Neuron (in vitro differentiated cells): ENCODE measurements around the gene TOX3.

Experiments used
- H2AFZ ChIP-seq: one replicate; pipeline ENCODE4 v1.6.1; 2013; ENCODE audit warnings: low read depth, mild to moderate bottlenecking, inconsistent platforms, low read length, moderate library complexity
- H3K27me3 ChIP-seq: one replicate; pipeline ENCODE4 v1.6.1; 2013; ENCODE audit warnings: low read length; ENCODE audit not compliant: insufficient read depth
- H3K36me3 ChIP-seq: one replicate; pipeline ENCODE4 v1.6.1; 2013; ENCODE audit warnings: low read length; ENCODE audit not compliant: insufficient read depth
- H3K4me1 ChIP-seq: one replicate; pipeline ENCODE4 v1.6.1; 2013; ENCODE audit warnings: low read length; ENCODE audit not compliant: insufficient read depth
- H3K4me3 ChIP-seq: 2 replicates; pipeline ENCODE4 v1.5.1; 2013; ENCODE audit warnings: mild to moderate bottlenecking, low read length, moderate library complexity
- H3K9me3 ChIP-seq: one replicate; pipeline ENCODE4 v1.6.1; 2013; ENCODE audit warnings: low read length

The TOX3 gene

DNA sequence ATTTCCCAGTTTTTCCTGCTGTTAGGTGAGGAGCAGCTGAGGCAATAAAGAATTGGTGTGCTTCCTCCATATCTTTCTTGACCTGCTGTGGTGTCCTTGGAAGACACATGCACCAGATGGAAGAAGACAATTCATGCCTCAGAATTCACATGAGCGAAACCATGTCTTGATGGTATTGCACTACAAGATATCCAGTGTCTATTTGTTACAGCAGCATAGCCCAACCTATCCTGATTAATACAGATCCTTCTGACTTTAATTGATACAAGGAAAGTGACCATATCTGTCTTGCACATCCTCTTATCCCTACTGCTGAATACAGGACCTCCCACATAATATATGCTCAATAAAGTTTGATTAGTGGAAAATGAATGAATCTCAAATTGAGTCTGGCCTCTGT lies 9.1 kb upstream of the TOX3 start:
- Histone ChIP-seq H3K4me1 (peaks cover 29% of the 10 kb centered on the region), H3K36me3 (no peaks in the 10 kb centered on the region), H3K27me3 (no peaks in the 10 kb centered on the region), H3K9me3 (no peaks in the 10 kb centered on the region), H2AFZ (no peak overlapping the region), H3K4me3 (no peak overlapping the region)

DNA sequence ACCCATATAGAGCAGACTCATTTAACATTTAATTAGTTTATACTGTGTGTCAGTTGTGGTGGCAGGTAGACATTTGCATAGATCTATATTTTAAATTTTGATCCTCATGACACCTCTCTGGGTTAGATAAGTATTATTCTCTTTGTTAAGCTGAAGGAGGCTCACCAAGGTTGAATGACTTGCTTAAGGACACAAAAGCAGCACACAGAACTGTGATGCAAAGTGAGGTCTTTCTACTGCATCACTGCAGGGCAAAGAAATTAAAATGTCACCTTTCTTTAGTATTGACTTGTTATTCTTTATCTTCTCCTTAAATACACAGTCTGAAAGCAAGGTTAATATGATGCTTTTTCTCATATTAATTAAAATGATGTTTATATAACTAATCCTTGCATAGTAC lies 8.6 kb upstream of the TOX3 start:
- H3K9me3 ChIP-seq = no peaks in the 10 kb centered on the region
- no peak overlapping the region for H2AFZ ChIP-seq
- no peak overlapping the region for H3K4me3 ChIP-seq
- H3K4me1 ChIP-seq = peaks cover 30% of the 10 kb centered on the region
- no peaks in the 10 kb centered on the region for H3K36me3 ChIP-seq
- no peaks in the 10 kb centered on the region for H3K27me3 ChIP-seq

DNA sequence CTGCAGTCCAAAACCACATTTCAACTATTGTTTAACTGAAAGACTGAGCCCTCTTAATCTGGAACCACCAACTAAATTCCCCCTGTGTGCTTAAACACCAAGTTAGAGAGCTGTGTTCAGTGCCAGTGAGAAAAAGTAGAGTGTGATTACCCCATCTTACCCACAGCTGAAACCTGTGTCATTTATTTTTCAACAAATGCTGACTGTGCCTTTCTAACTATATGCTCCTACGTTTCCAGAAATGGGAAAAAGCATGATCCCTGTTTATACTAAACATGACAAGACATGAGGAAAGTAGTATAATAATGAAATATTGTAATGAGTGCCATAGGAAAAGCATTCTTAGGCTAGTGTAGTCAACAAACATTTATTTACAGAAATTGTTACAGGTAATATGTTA lies 7.4 kb upstream of the TOX3 start:
- Histone ChIP-seq H3K4me1 (peaks cover 34% of the 10 kb centered on the region), H3K9me3 (no peaks in the 10 kb centered on the region), H2AFZ (no peak overlapping the region), H3K36me3 (no peaks in the 10 kb centered on the region), H3K4me3 (no peak overlapping the region), H3K27me3 (no peaks in the 10 kb centered on the region)

DNA sequence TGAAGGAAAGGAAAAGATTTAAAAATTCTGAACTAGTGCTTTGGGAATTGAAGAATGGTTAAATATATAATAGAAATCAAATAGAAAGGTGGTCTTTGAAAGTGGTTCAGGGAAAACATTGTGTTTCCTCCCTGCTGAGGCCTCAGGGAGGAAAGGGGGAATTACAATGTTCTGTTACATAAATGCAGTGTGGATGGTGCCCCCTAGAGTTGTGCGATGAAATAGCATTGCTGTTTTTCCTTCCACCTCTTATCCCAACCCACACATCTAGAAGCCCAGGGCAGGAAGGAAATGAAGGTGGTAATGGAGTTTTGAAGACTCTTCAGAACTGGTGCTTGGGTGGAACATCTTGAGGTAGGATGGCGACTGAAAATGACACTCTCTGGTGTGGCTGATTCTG lies 6.4 kb upstream of the TOX3 start:
- Histone ChIP-seq H3K4me1 (peaks cover 39% of the 10 kb centered on the region), H3K27me3 (no peaks in the 10 kb centered on the region), H3K36me3 (no peaks in the 10 kb centered on the region), H3K4me3 (no peak overlapping the region), H3K9me3 (no peaks in the 10 kb centered on the region), H2AFZ (no peak overlapping the region)

DNA sequence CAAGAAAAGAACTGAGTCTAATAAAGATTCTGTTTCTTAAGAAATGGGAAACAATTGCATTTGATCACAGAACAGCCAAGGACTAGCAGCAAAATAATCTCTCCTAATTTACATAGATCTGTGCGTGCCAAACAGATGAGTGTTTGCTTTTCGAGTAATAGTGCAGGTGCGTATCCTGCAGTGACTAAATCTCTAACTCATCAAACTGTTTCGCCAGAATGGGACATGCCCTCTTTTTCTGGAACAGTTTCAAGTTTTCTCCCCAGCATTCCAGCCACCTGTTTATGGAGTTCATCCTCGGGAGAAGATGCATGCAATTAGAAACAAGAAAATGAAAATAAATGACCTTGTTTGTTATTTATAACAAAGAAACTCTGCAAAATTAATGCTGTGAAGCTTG lies 5.7 kb upstream of the TOX3 start:
- no peaks in the 10 kb centered on the region for H3K9me3 ChIP-seq
- H3K36me3 ChIP-seq = no peaks in the 10 kb centered on the region
- peak overlapping the region; percentile 5 for H3K4me3 ChIP-seq
- peaks cover 46% of the 10 kb centered on the region for H3K4me1 ChIP-seq
- H3K27me3 ChIP-seq = no peaks in the 10 kb centered on the region
- no peak overlapping the region for H2AFZ ChIP-seq

DNA sequence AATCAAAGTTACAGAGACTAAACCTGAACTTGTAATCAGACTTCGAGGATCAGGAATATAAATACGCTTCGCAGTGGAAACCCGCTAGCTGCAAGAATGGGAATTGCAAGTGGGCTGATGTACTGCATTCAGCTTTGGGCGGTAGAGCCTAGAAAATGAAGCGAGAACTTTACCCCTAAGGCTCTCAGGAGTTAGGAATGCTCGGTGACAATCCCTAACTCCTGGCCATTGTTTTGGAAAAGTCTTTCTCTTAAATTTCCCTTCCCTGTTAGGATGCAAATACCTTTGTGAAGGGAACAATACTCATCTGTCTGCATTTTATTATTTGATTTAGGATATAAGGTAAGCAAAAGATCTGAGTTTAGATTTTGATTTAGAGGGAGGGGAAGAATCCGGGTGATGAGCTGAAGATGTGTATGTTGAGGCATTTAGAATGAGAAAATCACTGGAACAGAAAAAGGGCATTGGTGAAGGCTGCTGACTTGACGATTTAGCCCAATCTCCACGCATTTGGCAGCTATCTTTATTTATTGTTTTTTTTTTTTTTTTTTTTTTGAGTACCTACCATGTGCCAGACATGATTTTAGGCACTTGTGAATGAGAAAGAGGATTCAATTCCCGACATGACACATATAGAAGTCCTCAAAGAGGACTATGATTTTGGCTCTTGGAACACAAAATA lies 2.2 kb upstream of the TOX3 start:
- peaks cover 50% of the 10 kb centered on the region for H3K4me1 ChIP-seq
- no peak overlapping the region for H3K4me3 ChIP-seq
- H2AFZ ChIP-seq = no peak overlapping the region
- no peaks in the 10 kb centered on the region for H3K9me3 ChIP-seq
- no peaks in the 10 kb centered on the region for H3K27me3 ChIP-seq
- no peaks in the 10 kb centered on the region for H3K36me3 ChIP-seq

DNA sequence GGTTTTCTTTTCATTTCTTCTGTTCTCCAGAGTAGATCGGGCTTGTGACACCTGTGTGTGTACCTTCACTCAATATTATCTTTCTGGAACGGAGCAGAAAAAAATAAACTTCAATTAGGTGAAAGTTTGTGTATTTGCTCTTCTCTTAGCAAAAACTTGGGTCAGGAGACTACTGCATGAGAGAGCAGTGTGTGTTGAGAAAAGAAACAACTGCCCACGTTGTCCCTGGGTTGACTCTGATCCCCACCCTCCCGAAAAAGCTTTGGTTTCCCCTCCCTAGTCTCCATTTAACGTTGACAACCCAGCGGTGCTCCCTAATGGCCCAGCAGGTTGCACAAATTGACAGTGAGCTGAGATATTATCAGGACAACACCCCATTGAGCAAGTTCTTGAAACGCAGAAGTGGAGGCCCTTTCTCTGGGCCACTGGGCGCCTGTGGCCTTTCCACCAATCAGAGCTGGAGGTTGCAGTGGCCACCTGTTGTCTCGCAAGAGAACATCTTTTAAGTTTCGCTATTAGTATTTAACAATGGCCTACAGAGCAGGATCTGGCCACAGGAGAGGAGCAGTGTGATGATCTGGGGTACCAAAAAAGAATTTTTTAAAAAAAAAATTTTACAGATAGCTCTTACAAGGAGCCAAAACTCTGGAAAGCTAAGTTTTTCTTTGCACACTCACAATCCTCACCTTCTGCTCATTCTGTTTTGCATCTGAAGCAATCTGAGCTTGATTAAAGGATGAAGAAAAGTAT lies 1.5 kb upstream of the TOX3 start:
- H3K36me3 ChIP-seq = no peaks in the 10 kb centered on the region
- peak overlapping the region; percentile 52 for H3K4me3 ChIP-seq
- H3K27me3 ChIP-seq = no peaks in the 10 kb centered on the region
- no peak overlapping the region for H2AFZ ChIP-seq
- no peaks in the 10 kb centered on the region for H3K9me3 ChIP-seq
- peaks cover 46% of the 10 kb centered on the region for H3K4me1 ChIP-seq

DNA sequence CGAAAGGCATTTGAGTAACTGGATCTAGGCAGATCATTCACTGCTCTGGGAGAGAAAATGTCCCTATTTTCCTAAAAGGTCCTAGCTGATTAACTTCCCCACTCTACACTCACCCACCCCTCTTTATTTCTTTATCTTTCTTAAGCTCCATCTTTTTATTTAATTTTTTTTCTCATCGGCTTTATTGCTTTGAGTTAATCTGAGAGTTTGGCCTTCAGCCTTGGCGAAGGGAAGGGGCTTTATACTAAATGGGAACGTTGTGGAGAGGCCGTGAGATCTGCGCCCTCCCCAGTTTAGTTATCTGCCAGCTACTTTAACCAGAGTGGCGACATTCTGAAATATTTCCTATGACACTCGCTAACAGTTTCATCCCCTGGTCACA lies 882 bp upstream of the TOX3 start:
- peak overlapping the region; percentile 52 for H3K4me3 ChIP-seq
- no peaks in the 10 kb centered on the region for H3K36me3 ChIP-seq
- no peaks in the 10 kb centered on the region for H3K9me3 ChIP-seq
- H3K27me3 ChIP-seq = no peaks in the 10 kb centered on the region
- no peak overlapping the region for H2AFZ ChIP-seq
- peaks cover 46% of the 10 kb centered on the region for H3K4me1 ChIP-seq

DNA sequence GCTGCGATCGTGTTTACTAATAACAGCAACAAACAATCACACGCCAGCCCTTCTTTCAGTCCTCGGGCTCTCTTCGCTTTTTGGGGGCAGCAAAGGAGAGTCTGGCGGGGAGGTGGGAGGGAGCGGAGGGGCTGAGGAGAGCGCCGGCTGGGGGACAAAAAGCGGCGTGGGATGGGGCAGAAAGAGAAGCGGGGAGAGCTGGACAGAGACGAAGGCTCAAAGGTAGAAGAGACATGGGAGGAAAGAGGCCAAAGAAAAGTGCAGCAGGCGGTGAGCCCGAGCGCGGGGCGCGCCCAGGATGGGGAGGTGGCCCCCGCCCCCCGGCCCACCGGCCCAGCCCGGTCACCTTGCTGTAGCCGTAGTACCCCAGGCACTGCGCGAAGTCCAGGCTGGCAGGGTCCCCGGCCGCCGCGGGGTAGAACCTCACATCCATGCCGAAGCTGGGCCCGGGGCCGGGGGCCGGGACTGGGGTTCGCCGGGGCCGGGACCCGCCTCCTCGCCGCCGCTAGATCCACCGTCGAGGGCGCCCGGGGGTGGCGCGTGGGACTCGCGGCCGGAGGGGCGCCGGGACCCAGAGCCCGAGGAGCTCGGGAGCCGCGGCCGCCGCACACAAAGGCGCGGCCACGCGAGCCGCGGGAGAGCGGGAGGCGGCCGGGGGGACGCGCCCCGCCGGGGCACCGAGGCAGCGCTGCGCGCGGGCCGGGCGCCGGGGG lies 496 bp downstream of the TOX3 start:
- no peak overlapping the region for H2AFZ ChIP-seq
- peaks cover 7% of the 10 kb centered on the region for H3K36me3 ChIP-seq
- H3K27me3 ChIP-seq = no peaks in the 10 kb centered on the region
- no peaks in the 10 kb centered on the region for H3K9me3 ChIP-seq
- peak overlapping the region; percentile 88 for H3K4me3 ChIP-seq
- peaks cover 41% of the 10 kb centered on the region for H3K4me1 ChIP-seq

DNA sequence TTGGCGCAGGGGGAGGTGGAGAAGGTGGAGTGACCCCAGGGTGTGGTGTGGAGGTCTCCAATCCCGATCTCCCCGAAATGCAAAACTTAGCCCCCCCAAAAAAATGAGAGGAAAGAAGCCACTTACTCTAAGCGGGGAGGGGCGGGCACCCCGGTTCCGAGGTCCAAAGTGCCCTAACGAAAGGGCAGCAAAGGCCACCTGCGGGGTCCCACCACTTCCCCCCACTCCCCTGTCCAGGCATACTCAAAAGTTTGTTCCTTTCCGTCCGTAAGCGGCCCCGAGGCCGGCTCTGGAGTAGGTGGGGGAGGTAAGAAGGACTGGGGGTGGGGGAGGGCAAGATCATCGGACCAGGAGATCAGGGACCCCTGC lies 1.1 kb downstream of the TOX3 start:
- Histone ChIP-seq H3K9me3 (no peaks in the 10 kb centered on the region), H3K36me3 (peaks cover 13% of the 10 kb centered on the region), H3K27me3 (no peaks in the 10 kb centered on the region), H3K4me3 (peak overlapping the region; percentile 88), H2AFZ (no peak overlapping the region), H3K4me1 (peaks cover 39% of the 10 kb centered on the region)

DNA sequence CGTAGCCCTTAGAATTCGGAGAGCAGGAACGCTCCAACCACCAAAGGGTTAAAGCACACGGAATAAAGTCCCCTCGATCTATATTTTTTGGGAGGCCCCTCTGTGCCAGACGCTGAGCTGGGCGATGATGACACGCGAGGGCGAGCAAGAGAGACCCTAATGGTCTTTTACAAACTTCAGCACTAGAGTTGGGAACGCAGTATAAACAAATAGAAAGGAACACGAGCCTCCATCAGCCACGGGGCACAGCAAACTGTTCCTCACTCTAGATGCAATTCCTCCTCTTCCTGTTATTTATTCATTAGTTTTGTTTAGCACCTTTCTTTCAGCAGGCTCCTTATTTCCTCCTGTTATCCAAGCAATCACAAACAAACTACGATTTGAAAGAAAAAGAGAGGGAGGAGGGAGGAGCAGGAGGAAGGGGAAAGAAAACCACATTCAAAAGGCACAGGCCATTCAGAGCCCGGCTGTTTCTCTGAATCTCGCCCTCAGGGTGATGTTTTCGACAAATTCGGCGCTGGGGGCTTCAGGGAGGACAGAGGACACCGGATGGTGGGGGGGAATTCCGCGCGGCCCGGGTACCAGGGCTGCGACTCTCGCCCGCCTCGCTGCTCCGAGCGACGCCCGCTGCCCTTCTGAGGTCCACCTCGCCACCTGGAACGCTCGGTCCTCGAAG lies 1.6 kb downstream of the TOX3 start:
- Histone ChIP-seq H3K4me3 (peak overlapping the region; percentile 88), H2AFZ (no peak overlapping the region), H3K27me3 (no peaks in the 10 kb centered on the region), H3K9me3 (no peaks in the 10 kb centered on the region), H3K36me3 (peaks cover 18% of the 10 kb centered on the region), H3K4me1 (peaks cover 36% of the 10 kb centered on the region)

DNA sequence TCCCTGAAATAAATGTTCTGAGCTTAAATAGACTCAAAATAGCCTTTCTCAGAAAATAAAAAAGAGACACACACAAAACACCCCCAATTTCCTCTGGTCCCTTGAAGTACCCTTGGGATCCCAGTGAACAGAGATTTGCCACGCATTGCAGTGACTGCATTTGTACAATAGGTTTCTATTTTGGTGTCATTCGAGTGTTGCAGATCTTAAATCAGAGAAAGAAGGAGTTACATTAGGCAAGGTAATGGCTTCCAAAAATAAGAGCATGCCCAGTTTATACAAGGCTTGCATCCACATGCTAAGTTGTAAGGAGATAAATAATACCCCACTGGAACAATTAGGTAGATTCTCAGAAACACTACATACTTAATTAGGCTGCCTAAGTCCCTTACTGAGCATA lies 2.2 kb downstream of the TOX3 start:
- H2AFZ ChIP-seq = no peak overlapping the region
- H3K27me3 ChIP-seq = no peaks in the 10 kb centered on the region
- peaks cover 24% of the 10 kb centered on the region for H3K36me3 ChIP-seq
- H3K9me3 ChIP-seq = no peaks in the 10 kb centered on the region
- H3K4me3 ChIP-seq = peak overlapping the region; percentile 88
- peaks cover 34% of the 10 kb centered on the region for H3K4me1 ChIP-seq

DNA sequence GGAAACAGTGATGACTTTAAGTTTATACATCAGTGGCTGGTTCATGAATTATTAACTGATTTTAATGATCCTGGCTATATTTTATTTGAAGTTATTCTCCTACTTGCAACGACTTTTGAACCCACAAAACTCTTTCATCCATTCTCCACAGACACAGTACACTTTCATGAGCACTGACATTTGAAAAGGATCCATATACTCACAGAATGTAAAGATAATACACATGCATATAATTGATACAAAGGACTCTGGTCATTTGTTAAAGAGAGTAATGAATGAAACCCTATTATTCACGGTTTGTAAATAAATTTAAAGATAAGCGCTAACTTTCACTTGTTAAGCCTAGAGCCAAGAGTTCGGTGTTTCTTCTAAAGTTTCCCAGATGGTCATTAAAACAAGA lies 3.3 kb downstream of the TOX3 start:
- Histone ChIP-seq H3K27me3 (no peaks in the 10 kb centered on the region), H3K4me3 (peak overlapping the region; percentile 88)

More for the DNA sequence above, 3.3 kb downstream of the TOX3 start:
- H3K36me3 ChIP-seq = peaks cover 31% of the 10 kb centered on the region
- no peak overlapping the region for H2AFZ ChIP-seq
- no peaks in the 10 kb centered on the region for H3K9me3 ChIP-seq
- peaks cover 32% of the 10 kb centered on the region for H3K4me1 ChIP-seq
